Glutamatergic neuron (in vitro differentiated cells): ENCODE data around the gene CAVIN4. TPM values are rescaled to one million over a fixed set of nuclear protein-coding genes. Genes with fewer than 3 reads are reported as not detected.

Experiments
- DNase-seq: peaks from one replicate; pipeline ENCODE4 v3.0.0; 2022
- H3K27ac Mint-ChIP-seq: one replicate; pipeline ENCODE4 v1.8.0; 2020; ENCODE audit warnings: mild to moderate bottlenecking, mixed read lengths, inconsistent platforms; ENCODE audit not compliant: unreplicated experiment
- H3K27me3 Mint-ChIP-seq: one replicate; pipeline ENCODE4 v1.8.0; 2020; ENCODE audit warnings: mild to moderate bottlenecking, moderate library complexity, mixed read lengths, inconsistent platforms; ENCODE audit not compliant: unreplicated experiment
- H3K36me3 Mint-ChIP-seq: one replicate; pipeline ENCODE4 v1.8.0; 2020; ENCODE audit warnings: mild to moderate bottlenecking, mixed read lengths, inconsistent platforms; ENCODE audit not compliant: unreplicated experiment
- H3K4me1 Mint-ChIP-seq: one replicate; pipeline ENCODE4 v1.8.0; 2020; ENCODE audit warnings: mild to moderate bottlenecking, low read depth, mixed read lengths, inconsistent platforms; ENCODE audit not compliant: unreplicated experiment
- H3K4me3 Mint-ChIP-seq: one replicate; pipeline ENCODE4 v1.8.0; 2020; ENCODE audit warnings: mild to moderate bottlenecking, mixed read lengths, inconsistent platforms; ENCODE audit not compliant: unreplicated experiment
- H3K9me3 Mint-ChIP-seq: one replicate; pipeline ENCODE4 v1.8.0; 2020; ENCODE audit warnings: mild to moderate bottlenecking, moderate library complexity, mixed read lengths, inconsistent platforms; ENCODE audit not compliant: unreplicated experiment
- total RNA-seq: library from RNA; stranded (reverse); fragmentation: NEBNext Ultra II Directional; extraction: Animal tissue kit (Norgen Biotek cat#: 25700); gene quantifications from one replicate; pipeline ENCODE4 v1.2.1, GENCODE V29; 2021; ENCODE audit not compliant: unreplicated experiment
- TF ChIP-seq, protein P1 (sequence below): fragments of 200-600 bp; sonication (generic); IDR thresholded peaks from one replicate; pipeline ENCODE4 v1.5.0; 2021; ENCODE audit not compliant: partially characterized antibody, unreplicated experiment

Gene CAVIN4
- total RNA-seq, 1 donor from 2014 or later: 32.9 TPM

- Mint-ChIP-seq H3K27me3 (peaks cover 4% of the 10 kb centered on the region), H3K9me3 (peaks cover 7% of the 10 kb centered on the region), H3K4me3 (no peak overlapping the region), H3K27ac (peak overlapping the region; percentile 50), H3K4me1 (no peaks in the 10 kb centered on the region), H3K36me3 (no peaks in the 10 kb centered on the region)
- TF ChIP-seq, protein P1, sequence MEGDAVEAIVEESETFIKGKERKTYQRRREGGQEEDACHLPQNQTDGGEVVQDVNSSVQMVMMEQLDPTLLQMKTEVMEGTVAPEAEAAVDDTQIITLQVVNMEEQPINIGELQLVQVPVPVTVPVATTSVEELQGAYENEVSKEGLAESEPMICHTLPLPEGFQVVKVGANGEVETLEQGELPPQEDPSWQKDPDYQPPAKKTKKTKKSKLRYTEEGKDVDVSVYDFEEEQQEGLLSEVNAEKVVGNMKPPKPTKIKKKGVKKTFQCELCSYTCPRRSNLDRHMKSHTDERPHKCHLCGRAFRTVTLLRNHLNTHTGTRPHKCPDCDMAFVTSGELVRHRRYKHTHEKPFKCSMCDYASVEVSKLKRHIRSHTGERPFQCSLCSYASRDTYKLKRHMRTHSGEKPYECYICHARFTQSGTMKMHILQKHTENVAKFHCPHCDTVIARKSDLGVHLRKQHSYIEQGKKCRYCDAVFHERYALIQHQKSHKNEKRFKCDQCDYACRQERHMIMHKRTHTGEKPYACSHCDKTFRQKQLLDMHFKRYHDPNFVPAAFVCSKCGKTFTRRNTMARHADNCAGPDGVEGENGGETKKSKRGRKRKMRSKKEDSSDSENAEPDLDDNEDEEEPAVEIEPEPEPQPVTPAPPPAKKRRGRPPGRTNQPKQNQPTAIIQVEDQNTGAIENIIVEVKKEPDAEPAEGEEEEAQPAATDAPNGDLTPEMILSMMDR: no peak
- DNase-seq: no peak
Observed at GRCh38 chr9:100587375-100587774, 9.5 kb downstream of the CAVIN4 start.

DNA sequence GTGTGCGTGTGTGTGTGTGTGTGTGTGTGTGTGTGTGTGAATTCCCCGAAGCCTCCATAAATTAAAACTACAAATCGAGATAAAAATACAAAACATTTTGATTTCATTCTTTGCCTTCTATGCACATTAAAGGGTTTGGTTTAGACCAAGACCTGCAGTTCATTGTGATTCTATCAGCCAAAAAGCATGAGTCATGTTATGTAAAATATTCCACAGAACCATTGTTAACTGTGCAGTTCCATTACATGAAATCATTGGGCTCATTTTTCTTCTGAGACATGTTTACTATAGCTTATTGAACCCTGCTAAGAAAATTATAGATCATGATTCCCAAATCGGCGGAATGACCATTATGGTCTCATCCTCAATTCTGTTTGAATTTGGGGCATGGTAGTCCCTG lies 11.7 kb downstream of the CAVIN4 start:
- H3K9me3 Mint-ChIP-seq: peaks cover 7% of the 10 kb centered on the region
- peaks cover 4% of the 10 kb centered on the region for H3K27me3 Mint-ChIP-seq
- no peak overlapping the region for H3K4me3 Mint-ChIP-seq
- DNase-seq: no peak
- H3K36me3 Mint-ChIP-seq: no peaks in the 10 kb centered on the region
- H3K27ac Mint-ChIP-seq: no peak overlapping the region
- H3K4me1 Mint-ChIP-seq: no peaks in the 10 kb centered on the region
- TF ChIP-seq, protein P1: no peak

DNA sequence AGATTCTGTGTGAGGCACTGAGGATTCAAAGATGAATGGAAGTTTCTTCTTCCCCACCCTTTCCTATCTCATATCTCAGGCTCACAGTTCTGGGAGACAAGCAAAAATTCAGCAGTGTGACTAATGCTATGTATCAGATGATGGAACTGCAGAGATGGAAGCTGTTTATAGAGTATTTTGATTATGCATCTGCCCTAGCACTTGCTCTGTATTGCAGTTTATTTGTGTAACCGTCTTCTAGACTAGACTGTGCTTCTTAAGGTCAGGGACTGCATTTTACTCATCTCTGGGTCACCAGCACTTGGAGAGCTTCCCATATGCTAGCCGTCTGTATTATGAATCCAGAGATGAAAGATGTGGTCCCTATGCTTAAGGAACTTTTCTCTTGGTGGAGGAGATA lies 12.6 kb downstream of the CAVIN4 start:
- TF ChIP-seq, protein P1: no peak
- Mint-ChIP-seq H3K4me3 (no peak overlapping the region), H3K4me1 (peaks cover 3% of the 10 kb centered on the region), H3K9me3 (peaks cover 10% of the 10 kb centered on the region), H3K27ac (no peak overlapping the region), H3K27me3 (peaks cover 4% of the 10 kb centered on the region), H3K36me3 (no peaks in the 10 kb centered on the region)
- DNase-seq: no peak

- peaks cover 10% of the 10 kb centered on the region for H3K9me3 Mint-ChIP-seq
- H3K27ac Mint-ChIP-seq: peak overlapping the region; percentile 28
- DNase-seq: no peak
Observed at GRCh38 chr9:100591139-100591538, 13.3 kb downstream of the CAVIN4 start.

GRCh38 chr9:100591639-100592412 lies 13.9 kb downstream of the CAVIN4 start:
- Mint-ChIP-seq H3K27ac (peak overlapping the region; percentile 34), H3K4me1 (peaks cover 3% of the 10 kb centered on the region), H3K36me3 (no peaks in the 10 kb centered on the region), H3K9me3 (peaks cover 9% of the 10 kb centered on the region), H3K4me3 (no peak overlapping the region), H3K27me3 (peaks cover 5% of the 10 kb centered on the region)
- no peak for DNase-seq
- TF ChIP-seq, protein P1: no peak

More at GRCh38 chr9:100591139-100591538, 13.3 kb downstream of the CAVIN4 start:
- Mint-ChIP-seq H3K27me3 (peaks cover 4% of the 10 kb centered on the region), H3K4me3 (no peak overlapping the region), H3K36me3 (no peaks in the 10 kb centered on the region), H3K4me1 (peaks cover 3% of the 10 kb centered on the region)
- TF ChIP-seq, protein P1: no peak
